Effector memory CD8-positive, alpha-beta T cell (primary cell): Measurements from ENCODE around the gene CARD10.

ENCODE experiments used
- ATAC-seq: fragments of 150-1000 bp; cut with Tn5 transposase; replicated peaks from 2 replicates; pipeline ENCODE4 v1.10.0; 2021; ENCODE audit warnings: mild to moderate bottlenecking, moderate library complexity
- DNase-seq, 3 experiments: peaks; one replicate each; pipeline ENCODE4 v3.0.0; 2021
- H3K27ac Mint-ChIP-seq, 2 donors: one replicate each; pipeline ENCODE4 v1.8.0; 2022; ENCODE audit warnings: mild to moderate bottlenecking in 2 of 2, mixed read lengths in 2 of 2, moderate library complexity in 2 of 2
- H3K27me3 Mint-ChIP-seq, 2 donors: one replicate each; pipeline ENCODE4 v1.8.0; 2022; ENCODE audit warnings: mixed read lengths in 2 of 2
- H3K36me3 Mint-ChIP-seq: one replicate; pipeline ENCODE4 v1.8.0; 2022; ENCODE audit warnings: mild to moderate bottlenecking, moderate library complexity, mixed read lengths; ENCODE audit not compliant: insufficient read depth
- H3K4me1 Mint-ChIP-seq, 2 donors: one replicate each; pipeline ENCODE4 v1.8.0; 2022; ENCODE audit warnings: low read depth in 2 of 2, mixed read lengths in 2 of 2
- H3K4me3 Mint-ChIP-seq, 2 donors: one replicate each; pipeline ENCODE4 v1.8.0; 2022; ENCODE audit warnings: mild to moderate bottlenecking in 2 of 2, mixed read lengths in 2 of 2, moderate library complexity in 2 of 2
- H3K9me3 Mint-ChIP-seq, 2 donors: one replicate each; pipeline ENCODE4 v1.8.0; 2022; ENCODE audit warnings: mixed read lengths in 2 of 2

CARD10 gene

DNA sequence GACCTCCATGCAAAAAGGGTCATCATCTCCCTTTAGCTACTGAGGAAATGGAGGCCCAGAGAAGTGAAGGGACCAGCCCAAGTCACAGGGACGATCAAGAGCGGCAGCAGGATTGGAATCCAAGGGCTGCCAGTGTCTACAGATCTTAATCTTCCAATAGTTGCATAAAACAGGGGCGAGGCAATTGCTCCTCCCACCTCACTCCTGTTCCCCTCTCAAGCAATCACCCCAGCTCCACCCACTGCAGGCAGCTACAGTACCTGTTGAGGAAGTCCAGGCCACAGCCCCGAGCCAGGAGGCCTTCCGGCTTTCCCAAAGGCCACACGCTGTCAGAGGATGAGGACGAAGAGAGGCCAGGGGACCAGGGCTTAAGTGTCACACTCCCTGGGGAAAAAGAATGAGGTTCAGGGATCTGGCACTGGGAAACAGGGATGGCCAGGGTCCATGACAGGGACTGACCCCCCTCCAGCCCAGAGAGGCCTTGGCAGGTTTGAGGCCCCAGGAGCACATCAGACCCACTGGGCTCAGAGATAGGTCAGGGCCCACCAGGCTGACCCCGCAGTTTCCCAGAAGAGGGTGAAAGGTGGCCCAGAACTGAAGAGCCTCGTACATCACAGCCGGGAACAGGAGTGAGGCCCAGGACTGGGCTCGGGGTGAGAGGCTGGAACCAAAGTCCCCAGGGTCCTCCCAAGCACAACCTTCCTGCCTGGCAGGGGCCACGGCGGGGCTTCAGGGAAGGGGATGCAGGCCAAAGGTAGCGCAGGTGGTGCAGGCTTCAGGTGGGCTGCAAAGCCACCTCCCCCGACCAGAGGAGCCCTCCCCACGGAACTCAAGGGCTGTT is 16.7 kb downstream of the CARD10 start:
- no peak for ATAC-seq
- H3K27ac Mint-ChIP-seq: no peak overlapping the region
- peaks cover 3% of the 10 kb centered on the region for H3K36me3 Mint-ChIP-seq
- H3K9me3 Mint-ChIP-seq: no peaks in the 10 kb centered on the region
- H3K27me3 Mint-ChIP-seq: peaks cover 25% of the 10 kb centered on the region in 2 donors
- DNase-seq: no peak
- H3K4me1 Mint-ChIP-seq: peaks cover 6 to 13% of the 10 kb centered on the region in 2 donors
- H3K4me3 Mint-ChIP-seq: no peak overlapping the region

DNA sequence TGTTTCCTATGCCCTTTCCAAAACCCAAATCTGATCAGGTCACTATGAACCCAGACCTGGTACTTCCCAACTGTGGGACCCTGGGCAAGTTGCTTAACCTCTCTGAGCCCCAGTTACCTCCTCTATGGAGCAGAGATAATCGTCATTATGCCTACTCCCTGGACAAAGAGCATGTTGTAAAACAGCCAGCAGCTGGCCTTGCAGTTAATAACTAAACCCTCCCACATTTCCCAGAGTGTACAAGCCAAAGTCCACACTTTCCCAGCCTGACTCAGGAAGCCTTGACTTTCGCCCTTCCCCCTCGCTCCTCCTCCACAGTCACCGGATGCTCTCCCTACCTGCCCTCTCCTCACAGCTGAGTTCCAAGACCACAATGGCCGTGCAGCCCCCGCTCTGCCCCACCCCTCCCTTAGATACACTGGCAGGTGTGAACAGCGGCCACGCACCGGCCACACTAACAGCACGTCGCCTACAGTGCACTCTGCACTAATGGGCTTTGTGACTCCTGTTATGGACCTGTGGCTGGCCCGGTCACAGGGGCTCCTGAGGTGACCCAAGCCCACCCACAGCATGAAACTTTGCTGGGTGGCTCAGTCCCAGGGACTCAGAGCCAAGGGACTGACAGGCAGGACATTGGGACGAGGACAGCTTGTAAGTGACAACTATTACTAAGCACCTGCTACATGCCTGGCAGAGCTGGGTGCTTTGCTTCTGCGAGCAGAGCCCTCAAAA is 17.4 kb downstream of the CARD10 start:
- no peak overlapping the region for H3K4me3 Mint-ChIP-seq
- no peak for ATAC-seq
- peaks cover 6 to 13% of the 10 kb centered on the region in 2 donors for H3K4me1 Mint-ChIP-seq
- peaks cover 31 to 33% of the 10 kb centered on the region in 2 donors for H3K27me3 Mint-ChIP-seq
- no peak for DNase-seq
- no peak overlapping the region for H3K27ac Mint-ChIP-seq
- H3K36me3 Mint-ChIP-seq: peaks cover 3% of the 10 kb centered on the region
- no peaks in the 10 kb centered on the region for H3K9me3 Mint-ChIP-seq

DNA sequence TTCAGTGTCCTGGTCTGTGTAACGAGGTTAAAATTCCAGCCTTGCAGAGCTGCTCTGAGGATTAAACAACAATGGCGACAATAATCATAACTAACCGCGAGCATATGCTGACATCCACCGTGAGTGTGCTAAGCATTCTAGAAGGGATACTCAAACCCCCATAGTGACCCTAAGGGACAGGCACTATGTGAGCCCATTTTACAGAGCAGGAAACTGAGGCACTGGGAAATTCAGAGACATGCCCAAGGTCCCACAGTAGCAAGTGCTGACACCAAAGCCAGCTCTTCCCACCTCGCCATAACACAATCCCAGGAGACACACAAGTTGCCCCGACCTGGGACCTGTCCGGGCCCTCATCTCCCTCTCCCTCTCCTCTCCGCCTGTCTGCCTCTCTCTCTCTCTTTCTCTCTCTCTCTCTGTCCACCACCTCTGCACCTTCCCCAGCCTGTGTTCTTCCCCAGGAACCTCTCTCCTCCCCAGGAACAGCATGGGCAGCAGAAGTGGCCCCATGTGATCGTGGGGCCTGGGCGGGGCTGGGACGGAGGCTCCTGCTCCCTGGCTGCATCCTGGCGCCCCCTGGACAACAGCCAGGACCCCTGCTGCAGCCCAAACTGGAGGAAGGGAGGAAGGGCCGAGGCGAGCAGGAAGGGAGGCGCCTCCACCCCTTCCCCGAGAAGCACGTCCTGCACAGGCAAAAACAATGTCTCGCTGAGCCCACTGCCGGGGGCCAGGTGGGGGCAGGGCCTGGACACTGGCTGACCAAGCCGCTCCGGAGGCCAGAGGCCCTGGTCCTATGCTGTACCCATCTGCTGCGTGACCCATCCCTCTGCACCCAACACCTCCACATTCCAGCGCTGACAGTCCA is 18.2 kb downstream of the CARD10 start:
- Mint-ChIP-seq H3K4me3 (no peak overlapping the region), H3K4me1 (peaks cover 6 to 13% of the 10 kb centered on the region in 2 donors), H3K27me3 (peaks cover 31 to 41% of the 10 kb centered on the region in 2 donors), H3K9me3 (no peaks in the 10 kb centered on the region), H3K36me3 (peaks cover 3% of the 10 kb centered on the region), H3K27ac (no peak overlapping the region)
- ATAC-seq (no peak), DNase-seq (no peak)

DNA sequence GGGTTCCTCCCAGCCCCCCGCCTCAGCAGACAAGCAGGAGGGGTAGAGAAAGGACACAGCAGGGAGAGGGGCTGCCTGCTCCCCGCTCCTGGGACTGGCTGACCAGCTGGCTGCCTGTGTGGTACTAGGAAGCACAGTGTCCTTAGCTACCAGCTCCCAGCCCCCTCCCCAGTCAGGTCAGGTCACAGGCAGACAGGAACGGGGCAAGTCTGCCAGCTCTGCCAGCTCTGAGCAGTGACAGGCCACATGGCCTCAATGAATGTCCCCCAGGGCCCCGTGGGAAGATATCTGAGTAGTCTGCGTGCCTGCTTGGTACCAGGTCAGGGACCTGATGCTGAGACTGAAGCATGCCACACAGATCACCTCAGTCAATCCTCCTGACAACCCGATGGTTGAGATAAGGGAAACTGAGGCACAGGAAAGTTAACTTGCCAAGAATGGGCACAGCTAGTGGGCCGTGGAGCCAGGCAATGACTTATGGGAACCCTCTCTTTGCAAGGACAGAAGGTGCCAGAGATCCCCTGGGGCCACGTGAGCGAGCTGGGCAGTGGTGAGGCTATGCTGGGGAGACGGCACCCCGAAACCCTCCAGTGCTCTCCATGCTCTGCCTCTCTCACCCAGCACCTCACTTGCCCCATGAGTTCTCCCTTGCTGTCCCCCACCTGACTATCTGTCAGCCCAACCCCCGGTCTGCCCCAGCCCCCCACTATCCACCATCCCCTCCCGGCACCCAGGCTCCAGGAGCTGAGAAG is 19.2 kb downstream of the CARD10 start:
- no peak for ATAC-seq
- Mint-ChIP-seq H3K36me3 (peaks cover 3% of the 10 kb centered on the region), H3K27ac (no peak overlapping the region), H3K4me3 (no peak overlapping the region), H3K27me3 (peaks cover 31 to 51% of the 10 kb centered on the region in 2 donors), H3K9me3 (no peaks in the 10 kb centered on the region), H3K4me1 (peaks cover 6 to 13% of the 10 kb centered on the region in 2 donors)
- DNase-seq: no peak

DNA sequence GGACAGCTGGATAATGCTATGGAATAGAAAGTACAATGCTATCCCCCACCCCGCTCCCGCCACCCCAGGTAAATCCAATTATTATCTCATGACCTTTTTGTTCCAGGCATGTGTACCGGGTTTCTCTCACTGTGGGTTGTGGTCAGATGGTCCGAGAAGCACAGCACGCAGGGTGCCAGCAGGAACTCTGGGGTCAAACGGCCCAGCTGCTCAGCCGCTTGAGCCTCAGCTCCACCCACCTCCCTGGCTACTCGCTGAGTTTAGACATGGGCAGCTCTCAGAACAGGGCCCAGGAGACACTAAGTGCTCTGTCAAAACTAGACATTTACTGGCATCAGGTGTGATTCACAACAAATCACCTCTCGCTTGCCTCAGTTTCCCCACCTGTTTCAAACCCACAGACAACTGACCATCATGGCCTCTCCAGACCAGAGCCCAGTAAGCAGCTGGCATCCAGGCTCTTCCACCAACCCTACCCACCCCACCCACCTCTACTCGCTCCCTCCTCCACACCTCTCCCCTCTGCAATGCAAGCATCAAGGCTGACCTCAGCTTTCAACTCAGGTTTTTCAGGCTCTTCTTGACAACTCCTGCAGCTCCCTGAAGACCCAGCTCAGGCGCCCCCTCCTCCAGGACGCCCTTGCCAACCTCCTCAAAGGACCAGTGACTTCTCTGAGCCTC is 20.0 kb downstream of the CARD10 start:
- Mint-ChIP-seq H3K4me1 (peaks cover 6 to 13% of the 10 kb centered on the region in 2 donors), H3K36me3 (peaks cover 3% of the 10 kb centered on the region), H3K4me3 (no peak overlapping the region), H3K27me3 (peaks cover 31 to 53% of the 10 kb centered on the region in 2 donors), H3K27ac (no peak overlapping the region), H3K9me3 (no peaks in the 10 kb centered on the region)
- no peak for DNase-seq
- no peak for ATAC-seq

DNA sequence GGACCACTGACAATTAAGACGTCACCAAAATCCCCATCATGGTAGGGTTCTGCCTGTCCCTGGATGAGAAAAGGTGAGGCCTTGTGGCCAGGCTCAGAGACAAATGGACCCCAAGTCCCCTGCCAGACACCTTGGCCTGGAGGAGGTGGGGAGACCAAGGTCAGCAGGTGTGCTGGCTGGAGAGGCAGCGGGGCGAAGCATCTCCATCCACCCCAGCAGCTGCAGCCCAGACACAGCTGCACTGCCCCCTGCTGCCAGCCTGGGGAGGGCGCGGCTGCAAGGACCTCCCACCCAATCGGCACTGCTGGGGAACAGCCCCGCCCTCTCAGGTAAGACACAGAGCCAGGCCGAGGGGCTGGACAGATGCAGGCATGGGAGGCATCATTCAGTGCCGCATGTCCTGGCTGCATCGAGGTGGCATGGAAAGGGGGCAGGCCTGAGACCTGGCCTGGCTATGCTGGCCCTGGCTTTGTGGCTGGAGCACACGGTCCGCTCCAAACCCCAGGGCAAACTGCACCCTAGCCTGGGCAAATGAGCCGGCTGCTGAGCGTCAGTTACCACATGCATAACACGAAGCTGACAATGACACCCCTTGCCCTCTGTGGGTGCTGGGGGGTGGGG is 20.8 kb downstream of the CARD10 start:
- Mint-ChIP-seq H3K4me3 (no peak overlapping the region), H3K27me3 (peaks cover 31 to 53% of the 10 kb centered on the region in 2 donors), H3K27ac (no peak overlapping the region), H3K4me1 (peaks cover 7 to 13% of the 10 kb centered on the region in 2 donors), H3K36me3 (peaks cover 4% of the 10 kb centered on the region), H3K9me3 (no peaks in the 10 kb centered on the region)
- peak; percentile 98 for ATAC-seq
- DNase-seq: peak; percentile 57 to 64 (median 60)

DNA sequence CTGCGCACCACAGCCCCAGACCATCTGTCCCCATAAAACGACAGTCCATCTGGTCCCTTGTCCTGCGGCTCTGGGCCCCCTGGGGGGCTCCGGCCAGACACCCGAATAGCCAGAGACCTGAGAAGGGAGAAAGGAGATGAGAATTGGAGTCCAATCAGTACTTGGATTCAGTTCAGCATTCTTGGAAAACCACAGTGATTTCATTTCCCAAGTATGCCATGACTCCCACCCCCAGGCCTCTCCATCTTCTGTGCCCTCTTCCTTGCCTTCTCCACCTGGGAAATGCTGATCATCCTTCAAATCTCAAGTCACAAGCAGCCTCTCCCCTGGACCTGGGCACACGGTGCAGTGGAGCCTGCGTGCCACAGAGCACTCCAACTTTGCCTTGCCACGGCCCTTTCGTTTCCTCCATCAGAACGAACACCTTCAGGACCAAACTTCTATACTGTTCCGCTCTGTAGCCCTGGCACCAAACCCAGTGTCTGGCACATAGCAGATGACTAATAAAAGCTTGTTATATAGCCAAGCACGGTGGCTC is 22.1 kb downstream of the CARD10 start:
- no peak for DNase-seq
- Mint-ChIP-seq H3K9me3 (no peaks in the 10 kb centered on the region), H3K4me3 (no peak overlapping the region), H3K27ac (no peak overlapping the region), H3K4me1 (peaks cover 14 to 23% of the 10 kb centered on the region in 2 donors), H3K27me3 (peaks cover 30 to 49% of the 10 kb centered on the region in 2 donors), H3K36me3 (peaks cover 6% of the 10 kb centered on the region)
- ATAC-seq: no peak

DNA sequence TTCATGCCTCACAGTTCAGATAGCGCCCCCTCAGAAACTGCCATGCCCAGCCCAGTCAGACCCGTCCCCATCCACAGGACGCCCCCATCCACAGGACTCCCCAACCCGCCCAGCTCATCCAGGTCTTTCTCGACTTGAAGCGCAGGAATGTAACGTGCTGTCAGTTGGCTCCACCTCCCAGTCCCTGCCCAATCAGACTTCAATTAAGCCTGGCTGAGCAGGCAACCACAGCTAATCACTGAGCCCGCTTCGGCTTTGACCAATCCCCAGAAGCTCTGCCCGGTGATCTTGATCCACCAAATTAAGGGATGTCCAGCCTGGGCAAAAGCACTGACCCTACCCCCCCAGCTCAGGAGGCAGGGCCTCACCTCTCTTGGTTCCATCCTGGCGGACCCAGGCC is 22.6 kb downstream of the CARD10 start:
- Mint-ChIP-seq H3K4me3 (no peak overlapping the region), H3K36me3 (peaks cover 6% of the 10 kb centered on the region), H3K4me1 (peaks cover 12 to 19% of the 10 kb centered on the region in 2 donors), H3K9me3 (no peaks in the 10 kb centered on the region), H3K27ac (no peak overlapping the region), H3K27me3 (peaks cover 26 to 44% of the 10 kb centered on the region in 2 donors)
- ATAC-seq: no peak
- DNase-seq: no peak

DNA sequence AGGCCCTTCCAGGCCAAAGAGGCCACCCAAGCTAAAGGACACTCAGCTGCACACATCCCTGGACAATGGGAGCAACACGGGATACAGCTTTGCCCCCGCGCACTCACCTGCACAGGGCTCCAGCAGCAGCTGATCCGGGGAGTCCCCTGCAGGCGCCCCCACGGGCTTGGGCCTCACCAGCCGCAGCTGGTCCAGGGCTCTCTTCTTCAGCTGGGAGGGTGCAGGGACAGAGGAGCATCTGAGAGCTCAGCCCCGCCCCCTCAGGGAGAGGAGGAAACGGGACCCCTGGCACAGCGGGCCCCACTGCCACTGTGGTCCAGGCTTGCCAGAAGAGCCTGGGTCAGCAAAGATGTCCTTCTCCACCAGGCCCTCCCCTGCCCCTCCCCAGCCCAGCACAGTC is 25.2 kb downstream of the CARD10 start:
- DNase-seq (no peak), ATAC-seq (no peak)
- Mint-ChIP-seq H3K27me3 (peaks cover 15 to 37% of the 10 kb centered on the region in 2 donors), H3K9me3 (no peaks in the 10 kb centered on the region), H3K4me3 (no peak overlapping the region), H3K27ac (no peak overlapping the region), H3K4me1 (peaks cover 25 to 28% of the 10 kb centered on the region in 2 donors), H3K36me3 (peaks cover 6% of the 10 kb centered on the region)

DNA sequence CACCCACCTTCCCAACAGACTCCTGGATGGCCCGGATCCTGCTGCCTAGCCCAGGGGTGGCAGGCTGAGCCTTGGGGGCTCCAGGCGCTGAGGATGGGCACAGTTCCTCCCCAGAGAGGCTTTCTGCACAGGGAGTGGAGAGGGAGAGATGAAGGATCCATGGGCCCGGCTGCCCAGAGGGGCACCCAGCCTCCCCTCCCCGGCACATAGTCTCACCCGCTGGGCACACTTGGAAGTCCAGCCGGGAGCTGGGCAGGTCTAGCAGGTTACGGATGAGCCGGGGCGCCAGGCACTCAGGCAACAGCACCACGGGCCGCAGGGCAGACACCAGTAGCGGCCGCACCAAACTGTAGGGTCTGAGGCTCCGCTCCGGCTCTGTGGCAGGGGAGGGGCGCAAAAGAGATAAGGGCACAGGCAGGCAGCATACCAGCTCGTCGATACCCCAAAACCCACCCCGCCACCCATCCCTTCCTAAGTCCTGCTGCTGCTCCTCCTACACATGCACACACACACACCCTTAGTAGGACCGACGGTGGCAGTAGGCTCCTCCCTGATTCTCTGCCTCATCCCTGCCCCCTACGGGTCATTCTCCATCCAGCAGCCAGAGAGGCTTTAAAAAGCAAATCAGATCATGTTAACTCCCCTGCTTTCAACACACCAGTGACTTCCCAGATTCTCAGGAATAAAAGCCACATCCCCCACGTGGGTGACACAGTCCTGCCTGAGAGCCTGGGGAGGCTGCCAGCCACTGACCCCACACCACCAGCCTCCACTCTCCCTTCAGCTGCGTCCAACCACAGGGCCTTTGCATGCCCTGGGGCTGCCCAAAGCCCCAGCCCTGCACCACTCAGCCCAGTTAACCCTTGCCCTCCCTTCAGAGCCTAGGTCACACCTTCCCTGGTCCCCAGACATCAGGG is 26.5 kb downstream of the CARD10 start:
- peaks cover 4% of the 10 kb centered on the region for H3K36me3 Mint-ChIP-seq
- H3K4me3 Mint-ChIP-seq: no peak overlapping the region
- ATAC-seq (peak; percentile 75), DNase-seq (peak; percentile 41 to 48 (median 48))
- H3K9me3 Mint-ChIP-seq: no peaks in the 10 kb centered on the region
- H3K4me1 Mint-ChIP-seq: peaks cover 26 to 30% of the 10 kb centered on the region in 2 donors
- peak overlapping the region; percentile 54 to 76 for H3K27ac Mint-ChIP-seq
- peaks cover 7 to 29% of the 10 kb centered on the region in 2 donors for H3K27me3 Mint-ChIP-seq
